Measurements from ENCODE around the gene TNFRSF14.

GRCh38 chr1:2510366-2511155 is 45.6 kb upstream of the TNFRSF14 start:
- TF ChIP-seq CTCF (IDR thresholded peaks at IDR 0.05) (no peak), POLR2A (IDR thresholded peaks at IDR 0.05) (no peak), POLR2AphosphoS5 (IDR thresholded peaks at IDR 0.05) (no peak)

Data from breast epithelium (tissue), 3 donors.